ENCODE results near the gene FCRL5.

The FCRL5 gene

DNA sequence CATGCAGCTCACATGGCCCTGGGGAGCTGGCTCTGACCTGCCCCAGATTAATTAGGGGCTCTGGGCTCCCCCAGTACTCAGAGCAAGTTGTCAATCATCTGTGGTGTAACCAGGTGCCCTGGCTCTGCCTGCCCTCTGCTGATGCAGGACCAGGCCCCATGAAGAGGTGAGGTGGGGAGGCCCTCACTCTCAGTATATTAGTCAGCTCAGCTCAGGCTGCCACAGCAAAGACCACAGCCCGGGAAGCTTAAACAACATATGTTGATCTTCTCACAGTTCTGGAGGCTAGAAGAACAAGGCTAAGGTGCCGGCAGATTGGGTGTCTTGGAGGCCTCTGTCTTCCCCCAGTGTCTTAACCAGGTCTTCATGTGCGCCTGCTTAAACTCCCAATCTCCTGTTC is 66.5 kb downstream of the FCRL5 start:
- no peaks in the 10 kb centered on the region for H3K9me3 ChIP-seq (ENCODE audit: control insufficient read depth, low read length)
- H3K4me3 ChIP-seq (ENCODE audit: low read length): no peak overlapping the region
- no peak for DNase-seq (ENCODE audit: low read depth)
- H3K4me1 ChIP-seq (ENCODE audit: control insufficient read depth, insufficient read depth, low read length): no peaks in the 10 kb centered on the region
- no peaks in the 10 kb centered on the region for H3K36me3 ChIP-seq (ENCODE audit: control insufficient read depth, insufficient read depth, low read length, severe bottlenecking)
- no peak overlapping the region for H3K9ac ChIP-seq (ENCODE audit: low read length)
- H3K27me3 ChIP-seq (replicated peaks; ENCODE audit: control insufficient read depth, insufficient read depth, low read length): no peaks in the 10 kb centered on the region

- Histone ChIP-seq H3K9ac (ENCODE audit: low read length) (no peak overlapping the region), H3K4me1 (ENCODE audit: control insufficient read depth, insufficient read depth, low read length) (no peaks in the 10 kb centered on the region), H3K27me3 (replicated peaks; ENCODE audit: control insufficient read depth, insufficient read depth, low read length) (no peaks in the 10 kb centered on the region), H3K9me3 (ENCODE audit: control insufficient read depth, low read length) (no peaks in the 10 kb centered on the region), H3K36me3 (ENCODE audit: control insufficient read depth, insufficient read depth, low read length, severe bottlenecking) (no peaks in the 10 kb centered on the region), H3K4me3 (ENCODE audit: low read length) (no peak overlapping the region)
- no peak for DNase-seq (ENCODE audit: low read depth)
Measured at GRCh38 chr1:157484573-157484972, 67.7 kb downstream of the FCRL5 start.

- Histone ChIP-seq H3K4me1 (ENCODE audit: control insufficient read depth, insufficient read depth, low read length) (no peaks in the 10 kb centered on the region), H3K9ac (ENCODE audit: low read length) (no peak overlapping the region), H3K27me3 (replicated peaks; ENCODE audit: control insufficient read depth, insufficient read depth, low read length) (no peaks in the 10 kb centered on the region), H3K36me3 (ENCODE audit: control insufficient read depth, insufficient read depth, low read length, severe bottlenecking) (no peaks in the 10 kb centered on the region), H3K4me3 (ENCODE audit: low read length) (no peak overlapping the region), H3K9me3 (ENCODE audit: control insufficient read depth, low read length) (no peaks in the 10 kb centered on the region)
- DNase-seq (ENCODE audit: low read depth): no peak
Measured at GRCh38 chr1:157483635-157484034, 68.7 kb downstream of the FCRL5 start.

DNA sequence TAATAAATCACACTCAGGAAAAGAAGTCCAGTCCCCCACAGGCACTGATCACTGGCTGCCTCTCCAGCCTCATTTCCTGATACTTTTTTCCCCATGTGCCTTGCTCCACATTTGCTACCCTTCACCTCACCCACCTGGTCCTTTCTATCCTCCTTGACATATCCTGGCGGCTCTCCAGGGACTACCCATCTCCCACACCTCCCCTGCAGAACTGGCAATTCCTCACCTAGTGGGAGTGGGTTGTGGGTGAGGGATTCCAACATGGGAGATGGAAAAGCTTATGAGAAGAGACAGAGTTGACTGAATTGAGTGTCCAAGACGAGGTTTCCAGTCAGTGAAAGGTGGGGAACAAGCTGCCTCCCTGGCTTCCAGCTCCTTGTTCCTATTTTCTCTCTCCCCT is 69.6 kb downstream of the FCRL5 start:
- Histone ChIP-seq H3K36me3 (ENCODE audit: control insufficient read depth, insufficient read depth, low read length, severe bottlenecking) (no peaks in the 10 kb centered on the region), H3K9ac (ENCODE audit: low read length) (no peak overlapping the region), H3K4me3 (ENCODE audit: low read length) (no peak overlapping the region), H3K27me3 (replicated peaks; ENCODE audit: control insufficient read depth, insufficient read depth, low read length) (no peaks in the 10 kb centered on the region), H3K9me3 (ENCODE audit: control insufficient read depth, low read length) (no peaks in the 10 kb centered on the region), H3K4me1 (ENCODE audit: control insufficient read depth, insufficient read depth, low read length) (no peaks in the 10 kb centered on the region)
- no peak for DNase-seq (ENCODE audit: low read depth)

- H3K9me3 ChIP-seq (ENCODE audit: control insufficient read depth, low read length): no peaks in the 10 kb centered on the region
- H3K4me1 ChIP-seq (ENCODE audit: control insufficient read depth, insufficient read depth, low read length): no peaks in the 10 kb centered on the region
- no peak overlapping the region for H3K9ac ChIP-seq (ENCODE audit: low read length)
- no peaks in the 10 kb centered on the region for H3K27me3 ChIP-seq (replicated peaks; ENCODE audit: control insufficient read depth, insufficient read depth, low read length)
- H3K4me3 ChIP-seq (ENCODE audit: low read length): no peak overlapping the region
- DNase-seq (ENCODE audit: low read depth): no peak
- no peaks in the 10 kb centered on the region for H3K36me3 ChIP-seq (ENCODE audit: control insufficient read depth, insufficient read depth, low read length, severe bottlenecking)
Measured at GRCh38 chr1:157482174-157482573, 70.1 kb downstream of the FCRL5 start.

- Histone ChIP-seq H3K27me3 (replicated peaks; ENCODE audit: control insufficient read depth, insufficient read depth, low read length) (peaks cover 6% of the 10 kb centered on the region), H3K9ac (ENCODE audit: low read length) (no peak overlapping the region), H3K36me3 (ENCODE audit: control insufficient read depth, insufficient read depth, low read length, severe bottlenecking) (no peaks in the 10 kb centered on the region), H3K4me1 (ENCODE audit: control insufficient read depth, insufficient read depth, low read length) (no peaks in the 10 kb centered on the region), H3K9me3 (ENCODE audit: control insufficient read depth, low read length) (peaks cover 5% of the 10 kb centered on the region), H3K4me3 (ENCODE audit: low read length) (no peak overlapping the region)
- DNase-seq (ENCODE audit: low read depth): no peak
Measured at GRCh38 chr1:157478030-157478429, 74.3 kb downstream of the FCRL5 start.

- DNase-seq (ENCODE audit: low read depth): no peak
- peaks cover 5% of the 10 kb centered on the region for H3K9me3 ChIP-seq (ENCODE audit: control insufficient read depth, low read length)
Measured at GRCh38 chr1:157477419-157477818, 74.9 kb downstream of the FCRL5 start.

GRCh38 chr1:157472959-157473358 is 79.4 kb downstream of the FCRL5 start:
- no peak for DNase-seq (ENCODE audit: low read depth)

More at GRCh38 chr1:157477419-157477818, 74.9 kb downstream of the FCRL5 start:
- H3K4me3 ChIP-seq (ENCODE audit: low read length): no peak overlapping the region
- peaks cover 8% of the 10 kb centered on the region for H3K27me3 ChIP-seq (replicated peaks; ENCODE audit: control insufficient read depth, insufficient read depth, low read length)
- H3K36me3 ChIP-seq (ENCODE audit: control insufficient read depth, insufficient read depth, low read length, severe bottlenecking): no peaks in the 10 kb centered on the region
- no peaks in the 10 kb centered on the region for H3K4me1 ChIP-seq (ENCODE audit: control insufficient read depth, insufficient read depth, low read length)
- no peak overlapping the region for H3K9ac ChIP-seq (ENCODE audit: low read length)

GRCh38 chr1:157472056-157472701 is 80.1 kb downstream of the FCRL5 start:
- Histone ChIP-seq H3K9me3 (ENCODE audit: control insufficient read depth, low read length) (peaks cover 5% of the 10 kb centered on the region), H3K4me1 (ENCODE audit: control insufficient read depth, insufficient read depth, low read length) (no peaks in the 10 kb centered on the region), H3K27me3 (replicated peaks; ENCODE audit: control insufficient read depth, insufficient read depth, low read length) (peaks cover 10% of the 10 kb centered on the region), H3K4me3 (ENCODE audit: low read length) (no peak overlapping the region), H3K36me3 (ENCODE audit: control insufficient read depth, insufficient read depth, low read length, severe bottlenecking) (no peaks in the 10 kb centered on the region), H3K9ac (ENCODE audit: low read length) (no peak overlapping the region)
- no peak for DNase-seq (ENCODE audit: low read depth)

More at GRCh38 chr1:157472959-157473358, 79.4 kb downstream of the FCRL5 start:
- Histone ChIP-seq H3K9ac (ENCODE audit: low read length) (no peak overlapping the region), H3K9me3 (ENCODE audit: control insufficient read depth, low read length) (peaks cover 5% of the 10 kb centered on the region), H3K36me3 (ENCODE audit: control insufficient read depth, insufficient read depth, low read length, severe bottlenecking) (no peaks in the 10 kb centered on the region), H3K4me3 (ENCODE audit: low read length) (no peak overlapping the region), H3K27me3 (replicated peaks; ENCODE audit: control insufficient read depth, insufficient read depth, low read length) (peaks cover 10% of the 10 kb centered on the region), H3K4me1 (ENCODE audit: control insufficient read depth, insufficient read depth, low read length) (no peaks in the 10 kb centered on the region)

DNA sequence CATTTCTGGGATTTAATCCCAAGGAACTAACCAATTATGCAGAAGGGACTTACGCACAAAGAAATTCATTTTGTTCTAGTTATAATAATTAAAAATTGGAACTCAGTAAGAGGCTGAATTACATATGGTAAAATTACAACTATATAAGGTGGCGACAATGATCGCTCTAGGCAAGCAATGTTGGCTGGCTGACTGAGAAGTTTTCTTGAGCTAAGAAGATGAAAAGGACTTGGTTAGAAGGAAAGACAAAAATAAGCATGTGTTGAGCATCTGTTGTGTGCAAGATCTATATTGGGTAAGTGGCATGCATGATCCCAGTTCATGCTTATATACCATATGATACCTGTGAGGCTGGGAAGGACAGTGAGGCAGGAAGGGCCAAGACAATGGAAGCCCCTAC is 80.8 kb downstream of the FCRL5 start:
- H3K4me1 ChIP-seq (ENCODE audit: control insufficient read depth, insufficient read depth, low read length): no peaks in the 10 kb centered on the region
- no peak overlapping the region for H3K4me3 ChIP-seq (ENCODE audit: low read length)
- peaks cover 10% of the 10 kb centered on the region for H3K27me3 ChIP-seq (replicated peaks; ENCODE audit: control insufficient read depth, insufficient read depth, low read length)
- no peak overlapping the region for H3K9ac ChIP-seq (ENCODE audit: low read length)
- no peak for DNase-seq (ENCODE audit: low read depth)
- no peaks in the 10 kb centered on the region for H3K36me3 ChIP-seq (ENCODE audit: control insufficient read depth, insufficient read depth, low read length, severe bottlenecking)
- peaks cover 5% of the 10 kb centered on the region for H3K9me3 ChIP-seq (ENCODE audit: control insufficient read depth, low read length)

DNA sequence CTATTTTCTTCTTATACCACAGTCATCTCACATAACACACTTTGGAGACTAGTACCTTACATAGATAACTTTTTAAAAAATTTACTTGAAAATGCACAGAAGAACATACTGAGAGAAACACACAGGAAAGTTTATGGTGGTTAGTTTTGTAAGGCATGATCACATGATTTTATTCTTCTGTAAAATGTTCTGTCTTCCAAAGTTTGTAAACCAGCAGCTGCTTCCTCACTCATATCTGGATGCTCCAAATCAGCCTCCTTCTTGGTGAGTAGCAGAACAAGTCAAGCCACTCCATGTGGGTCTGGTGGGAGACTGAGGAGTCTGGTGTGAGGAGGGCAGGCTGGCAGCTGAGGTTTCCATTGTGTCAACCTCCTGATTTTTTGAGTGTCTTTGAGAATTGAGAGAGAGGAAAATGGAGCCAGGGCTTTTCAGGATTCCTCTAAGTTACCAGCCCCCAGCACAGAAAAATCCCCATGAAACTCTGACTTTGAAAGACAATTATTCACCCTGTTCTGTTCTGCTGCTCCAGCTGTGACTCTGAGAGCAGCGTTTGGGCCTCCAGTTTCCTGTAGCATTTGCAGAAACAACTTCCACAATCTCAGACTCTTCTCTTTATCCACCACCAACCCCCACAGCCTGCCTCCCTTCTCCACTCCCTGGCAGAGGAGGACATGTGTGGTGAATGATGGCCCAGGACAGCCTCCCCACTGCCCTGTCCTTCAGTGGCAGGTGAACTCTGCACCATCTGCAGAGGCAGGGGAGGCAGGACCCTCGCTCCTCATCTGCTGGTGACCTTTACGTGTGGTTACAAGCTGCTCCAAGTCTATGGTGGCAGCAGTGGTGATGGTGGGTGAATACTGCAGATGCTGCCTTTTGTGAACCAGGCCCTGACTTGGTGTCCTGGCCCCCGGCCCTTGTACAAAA is 82.3 kb downstream of the FCRL5 start:
- Histone ChIP-seq H3K4me1 (ENCODE audit: control insufficient read depth, insufficient read depth, low read length) (no peaks in the 10 kb centered on the region), H3K36me3 (ENCODE audit: control insufficient read depth, insufficient read depth, low read length, severe bottlenecking) (no peaks in the 10 kb centered on the region), H3K27me3 (replicated peaks; ENCODE audit: control insufficient read depth, insufficient read depth, low read length) (peaks cover 10% of the 10 kb centered on the region), H3K4me3 (ENCODE audit: low read length) (no peak overlapping the region), H3K9me3 (ENCODE audit: control insufficient read depth, low read length) (no peaks in the 10 kb centered on the region), H3K9ac (ENCODE audit: low read length) (no peak overlapping the region)
- no peak for DNase-seq (ENCODE audit: low read depth)

All from adipocyte (in vitro differentiated cells).